IPS-18a (cell line): ENCODE results near the gene HNRNPR.

Experiments
- H3K27ac ChIP-seq: one replicate; pipeline ENCODE4 v1.5.1; 2013; ENCODE audit warnings: low read length
- H3K27me3 ChIP-seq: one replicate; pipeline ENCODE4 v1.6.1; 2013; ENCODE audit warnings: mild to moderate bottlenecking, low read length; ENCODE audit not compliant: control insufficient read depth, insufficient read depth
- H3K36me3 ChIP-seq: one replicate; pipeline ENCODE4 v1.6.1; 2013; ENCODE audit warnings: low read depth, low read length; ENCODE audit not compliant: control insufficient read depth
- H3K4me1 ChIP-seq: one replicate; pipeline ENCODE4 v1.6.1; 2013; ENCODE audit warnings: low read depth, low read length; ENCODE audit not compliant: control insufficient read depth
- H3K4me3 ChIP-seq: one replicate; pipeline ENCODE4 v1.5.1; 2013; ENCODE audit warnings: low read length
- H3K9ac ChIP-seq: one replicate; pipeline ENCODE4 v1.6.1; 2013; ENCODE audit warnings: mild to moderate bottlenecking, low read length, moderate library complexity
- H3K9me3 ChIP-seq: one replicate; pipeline ENCODE4 v1.6.1; 2013; ENCODE audit warnings: low read depth, low read length; ENCODE audit not compliant: control insufficient read depth

Gene HNRNPR

DNA sequence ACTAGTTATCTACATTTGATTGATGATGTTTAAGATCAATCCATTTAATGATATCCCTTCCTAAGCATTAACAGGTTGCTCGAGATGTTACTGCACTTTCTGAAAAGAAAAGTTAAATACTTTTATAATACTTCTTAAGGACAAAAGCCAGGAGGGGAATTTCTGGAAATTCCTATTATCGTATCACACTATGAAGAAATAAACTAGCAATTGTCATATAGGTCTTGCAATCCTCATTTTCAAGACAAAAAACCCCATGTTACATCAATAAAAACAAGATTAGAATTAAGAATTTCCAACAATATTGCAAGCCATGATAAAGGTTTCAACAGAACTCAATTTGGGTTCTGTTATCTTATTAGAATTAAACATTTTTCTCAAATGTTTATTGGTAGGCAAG lies 47.2 kb downstream of the HNRNPR start:
- Histone ChIP-seq H3K27me3 (no peaks in the 10 kb centered on the region), H3K9ac (no peak overlapping the region), H3K4me1 (no peaks in the 10 kb centered on the region), H3K36me3 (peaks cover 14% of the 10 kb centered on the region), H3K27ac (no peak overlapping the region), H3K9me3 (no peaks in the 10 kb centered on the region), H3K4me3 (no peak overlapping the region)

DNA sequence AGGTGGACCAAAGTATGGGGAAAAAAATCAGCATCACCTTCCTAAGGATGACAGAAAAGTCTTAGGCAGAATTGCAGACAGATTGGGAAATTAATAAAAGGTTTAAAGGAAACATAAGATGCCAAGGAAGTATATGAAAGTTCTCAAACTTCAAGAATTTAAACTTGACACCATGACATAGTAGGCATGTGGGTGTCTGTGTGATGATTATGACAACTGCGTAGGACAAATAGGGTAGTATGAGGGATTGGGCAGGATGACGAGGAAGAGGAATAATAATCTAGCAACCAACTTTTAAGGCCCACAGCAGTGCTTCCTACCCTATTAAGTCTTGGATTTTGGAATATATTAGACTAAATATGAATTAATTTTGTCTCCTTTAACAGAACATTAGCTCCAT lies 52.4 kb downstream of the HNRNPR start:
- H3K27ac ChIP-seq: no peak overlapping the region
- no peak overlapping the region for H3K9ac ChIP-seq
- H3K9me3 ChIP-seq: no peaks in the 10 kb centered on the region
- no peaks in the 10 kb centered on the region for H3K4me1 ChIP-seq
- no peaks in the 10 kb centered on the region for H3K27me3 ChIP-seq
- H3K36me3 ChIP-seq: peaks cover 8% of the 10 kb centered on the region
- H3K4me3 ChIP-seq: no peak overlapping the region

DNA sequence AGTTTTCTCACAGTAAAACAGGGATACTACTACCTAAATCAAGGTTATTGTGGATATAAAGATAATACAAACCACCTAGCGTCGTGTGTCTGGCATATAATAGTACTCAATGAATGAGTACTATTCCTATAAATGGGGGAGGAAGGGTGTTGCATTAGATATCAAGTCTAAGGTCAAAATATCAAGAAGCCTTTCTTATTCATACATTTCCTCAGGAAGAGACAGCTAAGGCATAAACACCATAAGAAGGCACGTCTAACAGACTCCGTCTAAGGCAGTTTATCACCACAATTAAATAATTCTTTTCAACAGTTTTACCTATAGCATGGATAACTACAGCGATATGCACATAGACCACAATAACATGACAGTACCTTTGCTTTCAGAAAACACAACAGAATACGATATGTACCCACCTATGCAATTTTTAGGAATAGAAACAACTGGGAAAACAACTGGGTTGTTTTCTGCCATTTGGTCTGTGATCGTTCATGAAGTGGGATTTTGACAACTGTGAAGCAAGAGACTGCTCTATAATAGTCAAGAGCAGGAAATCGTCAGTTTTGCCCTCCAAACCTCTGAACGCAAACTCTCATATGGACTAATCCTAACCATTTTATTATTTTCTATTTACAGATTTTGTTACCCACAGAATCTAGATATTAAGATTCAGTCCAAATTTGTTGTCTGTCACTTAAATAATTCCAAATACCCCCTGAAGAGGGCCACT lies 53.1 kb downstream of the HNRNPR start:
- H3K27me3 ChIP-seq: no peaks in the 10 kb centered on the region
- H3K9me3 ChIP-seq: no peaks in the 10 kb centered on the region
- H3K36me3 ChIP-seq: peaks cover 12% of the 10 kb centered on the region
- H3K4me3 ChIP-seq: no peak overlapping the region
- no peak overlapping the region for H3K27ac ChIP-seq
- no peaks in the 10 kb centered on the region for H3K4me1 ChIP-seq
- H3K9ac ChIP-seq: no peak overlapping the region

DNA sequence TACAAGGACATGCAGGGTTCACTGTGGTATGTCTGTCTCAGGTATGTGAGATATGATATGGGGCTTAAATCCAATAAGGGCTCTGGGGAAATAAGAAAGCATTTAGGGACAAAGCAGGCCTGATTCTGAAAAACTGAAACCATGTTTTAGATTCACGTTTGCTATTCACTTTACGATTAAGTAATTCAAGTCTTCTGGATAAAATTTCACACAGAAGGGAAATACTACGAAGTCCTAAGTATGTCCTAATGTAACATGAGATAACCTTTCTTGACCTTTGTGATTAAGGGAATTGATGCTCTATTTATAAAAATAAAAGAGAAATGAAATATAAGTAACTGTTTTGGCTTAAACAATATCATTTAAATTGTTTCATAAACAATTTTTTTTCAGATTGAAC lies 55.4 kb downstream of the HNRNPR start:
- Histone ChIP-seq H3K4me1 (no peaks in the 10 kb centered on the region), H3K27ac (no peak overlapping the region), H3K27me3 (no peaks in the 10 kb centered on the region), H3K9me3 (no peaks in the 10 kb centered on the region), H3K4me3 (no peak overlapping the region), H3K36me3 (peaks cover 20% of the 10 kb centered on the region), H3K9ac (no peak overlapping the region)

DNA sequence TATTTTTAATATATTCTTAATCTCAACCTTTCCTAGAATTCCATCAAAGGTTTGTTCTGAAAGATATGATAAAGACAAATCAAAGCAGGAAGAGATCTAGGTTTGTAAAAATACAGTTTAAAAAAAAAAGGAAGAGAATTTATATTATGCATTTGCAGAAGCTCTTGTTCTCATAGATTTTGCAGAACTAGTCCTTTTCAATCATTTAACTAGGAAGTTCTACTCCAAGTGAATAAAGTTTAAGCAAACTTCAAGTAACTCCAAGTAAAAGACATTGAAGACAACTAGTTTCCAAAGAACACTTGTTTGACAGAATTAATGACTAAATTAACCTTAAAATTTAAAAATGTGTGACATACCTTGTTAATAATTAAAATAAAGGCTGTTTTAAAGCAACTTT lies 55.9 kb downstream of the HNRNPR start:
- Histone ChIP-seq H3K36me3 (peaks cover 25% of the 10 kb centered on the region), H3K9me3 (no peaks in the 10 kb centered on the region)

DNA sequence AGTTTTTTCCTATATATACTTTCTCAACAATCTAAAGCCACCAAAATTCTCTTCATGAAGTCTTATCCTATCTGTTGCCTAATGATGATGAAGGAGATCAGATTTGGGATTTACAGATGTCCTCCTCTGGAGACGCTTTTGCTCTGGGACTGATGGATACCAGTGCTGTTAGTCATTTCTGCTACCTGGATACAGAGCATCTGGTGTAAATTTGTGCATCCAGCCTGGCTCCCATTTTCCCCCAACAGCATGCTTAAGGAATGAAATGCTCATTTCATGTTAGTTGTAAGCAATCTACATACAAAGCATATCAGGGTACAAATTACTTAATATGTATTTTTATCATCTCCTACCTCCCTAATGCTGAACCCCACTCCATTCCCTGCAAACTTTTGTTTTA lies 57.7 kb downstream of the HNRNPR start:
- no peaks in the 10 kb centered on the region for H3K4me1 ChIP-seq
- no peak overlapping the region for H3K27ac ChIP-seq
- H3K4me3 ChIP-seq: no peak overlapping the region
- no peak overlapping the region for H3K9ac ChIP-seq
- H3K36me3 ChIP-seq: peaks cover 35% of the 10 kb centered on the region
- no peaks in the 10 kb centered on the region for H3K9me3 ChIP-seq
- no peaks in the 10 kb centered on the region for H3K27me3 ChIP-seq

More for the DNA sequence above, 55.9 kb downstream of the HNRNPR start:
- no peaks in the 10 kb centered on the region for H3K27me3 ChIP-seq
- no peak overlapping the region for H3K27ac ChIP-seq
- H3K4me1 ChIP-seq: no peaks in the 10 kb centered on the region
- H3K4me3 ChIP-seq: no peak overlapping the region
- H3K9ac ChIP-seq: no peak overlapping the region

DNA sequence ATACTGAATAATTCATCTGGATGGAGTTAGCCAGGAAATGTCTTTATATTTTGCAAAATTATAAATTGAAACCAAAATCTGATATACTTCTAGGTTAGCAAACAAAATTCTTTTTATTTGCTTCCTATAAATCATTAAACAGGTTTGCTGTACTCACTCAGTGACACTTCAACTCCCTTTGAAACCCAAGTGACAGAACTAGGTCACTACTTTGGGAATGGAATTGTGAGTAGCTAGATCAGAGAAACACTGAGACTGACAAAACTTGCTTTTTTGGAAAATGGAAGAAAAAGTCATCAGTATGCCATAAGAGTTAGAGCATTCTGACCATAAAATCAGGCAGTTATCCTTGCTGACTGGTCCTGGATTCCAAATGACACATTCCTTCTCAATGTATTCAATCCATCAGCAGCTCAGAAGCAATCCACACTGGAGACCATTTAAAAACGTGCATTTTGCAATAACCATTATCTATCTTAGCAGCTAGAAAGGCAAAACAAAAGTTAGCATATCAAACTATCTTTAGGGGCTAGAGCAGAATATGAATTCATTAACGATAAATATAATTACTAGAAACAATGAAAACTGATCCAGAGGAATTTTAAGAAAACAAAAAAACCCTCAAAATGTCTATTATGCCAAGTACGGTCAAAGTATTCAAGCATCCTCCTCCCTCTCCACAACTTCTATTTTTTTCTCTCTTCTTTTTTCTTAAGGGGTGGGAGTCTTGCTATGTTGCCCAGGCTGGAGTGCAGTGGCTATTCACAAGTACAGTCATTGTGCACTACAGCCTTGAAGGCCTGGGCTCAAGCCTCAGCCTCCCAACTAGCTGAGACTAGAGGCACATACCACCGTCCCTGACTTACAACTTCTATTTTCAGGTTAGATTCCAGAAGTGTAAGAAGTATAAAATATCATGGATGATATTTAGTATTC lies 60.1 kb downstream of the HNRNPR start:
- H3K4me3 ChIP-seq: no peak overlapping the region
- peaks cover 35% of the 10 kb centered on the region for H3K36me3 ChIP-seq
- H3K4me1 ChIP-seq: no peaks in the 10 kb centered on the region

DNA sequence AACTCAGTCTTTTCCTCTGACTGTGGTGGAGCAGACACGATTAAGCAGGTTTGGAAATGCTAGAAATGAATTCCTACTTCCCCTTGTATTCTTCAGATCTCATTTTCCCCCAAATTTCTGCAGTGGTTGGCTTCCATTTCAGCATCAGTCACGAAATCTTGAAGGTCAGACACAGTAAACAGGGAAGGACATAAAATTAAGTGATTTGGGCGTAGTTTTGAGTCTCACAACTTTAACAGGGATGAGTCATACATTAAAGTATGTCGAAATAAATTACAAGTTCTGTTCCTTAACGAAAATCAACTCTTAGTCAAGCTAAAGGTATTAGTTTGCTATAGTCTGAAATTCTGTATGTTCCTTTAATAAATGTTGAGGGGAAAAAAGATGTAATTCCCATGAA lies 61.1 kb downstream of the HNRNPR start:
- Histone ChIP-seq H3K36me3 (peaks cover 30% of the 10 kb centered on the region), H3K4me1 (no peaks in the 10 kb centered on the region), H3K27ac (no peak overlapping the region)

More for the DNA sequence above, 60.1 kb downstream of the HNRNPR start:
- H3K9me3 ChIP-seq: no peaks in the 10 kb centered on the region
- H3K27me3 ChIP-seq: no peaks in the 10 kb centered on the region
- no peak overlapping the region for H3K27ac ChIP-seq
- H3K9ac ChIP-seq: no peak overlapping the region

DNA sequence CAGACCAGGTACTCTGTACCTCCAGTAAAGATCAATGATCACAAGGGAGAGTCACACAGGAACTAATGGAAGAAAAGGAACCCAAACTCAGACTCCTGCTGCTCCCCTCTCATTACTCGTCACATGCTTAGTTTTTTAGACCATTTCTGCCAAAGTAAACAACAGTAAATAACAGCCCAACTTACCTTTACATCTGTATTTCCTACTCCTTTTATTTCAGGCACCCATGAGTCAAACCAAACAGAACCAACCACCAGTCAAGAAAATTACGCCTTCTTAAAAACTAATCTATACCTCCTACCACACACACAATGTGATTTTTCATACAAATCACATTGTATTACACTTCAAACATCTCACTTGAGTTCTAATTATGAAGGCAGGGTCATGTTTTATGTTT lies 65.4 kb downstream of the HNRNPR start:
- peaks cover 15% of the 10 kb centered on the region for H3K36me3 ChIP-seq
- no peak overlapping the region for H3K27ac ChIP-seq
- no peak overlapping the region for H3K9ac ChIP-seq
- H3K4me1 ChIP-seq: no peaks in the 10 kb centered on the region
- no peak overlapping the region for H3K4me3 ChIP-seq
- H3K27me3 ChIP-seq: no peaks in the 10 kb centered on the region
- H3K9me3 ChIP-seq: no peaks in the 10 kb centered on the region

More for the DNA sequence above, 61.1 kb downstream of the HNRNPR start:
- Histone ChIP-seq H3K27me3 (no peaks in the 10 kb centered on the region), H3K4me3 (no peak overlapping the region), H3K9me3 (no peaks in the 10 kb centered on the region), H3K9ac (no peak overlapping the region)

DNA sequence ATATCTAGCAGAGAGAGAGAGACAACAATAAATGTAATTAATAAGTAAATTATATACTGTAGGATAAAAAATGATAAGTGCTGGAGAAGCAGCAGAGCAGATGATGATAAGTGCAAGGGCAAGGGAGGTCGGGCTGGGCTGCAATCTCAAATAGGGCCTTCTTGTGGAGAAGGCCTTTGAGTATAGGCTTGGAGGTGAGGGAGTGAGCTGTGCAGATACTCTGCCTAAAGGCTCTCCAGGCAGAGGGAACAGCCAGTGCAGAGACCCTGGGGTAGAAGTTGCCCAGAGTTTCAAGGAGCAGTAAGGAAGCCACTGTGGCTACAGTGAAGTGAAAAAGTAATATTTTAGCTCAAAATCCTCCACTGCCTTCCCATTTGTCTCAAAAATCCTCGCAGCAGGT lies 67.6 kb downstream of the HNRNPR start:
- Histone ChIP-seq H3K36me3 (no peaks in the 10 kb centered on the region), H3K4me1 (no peaks in the 10 kb centered on the region), H3K27me3 (no peaks in the 10 kb centered on the region), H3K9ac (no peak overlapping the region), H3K9me3 (no peaks in the 10 kb centered on the region), H3K27ac (no peak overlapping the region), H3K4me3 (no peak overlapping the region)

DNA sequence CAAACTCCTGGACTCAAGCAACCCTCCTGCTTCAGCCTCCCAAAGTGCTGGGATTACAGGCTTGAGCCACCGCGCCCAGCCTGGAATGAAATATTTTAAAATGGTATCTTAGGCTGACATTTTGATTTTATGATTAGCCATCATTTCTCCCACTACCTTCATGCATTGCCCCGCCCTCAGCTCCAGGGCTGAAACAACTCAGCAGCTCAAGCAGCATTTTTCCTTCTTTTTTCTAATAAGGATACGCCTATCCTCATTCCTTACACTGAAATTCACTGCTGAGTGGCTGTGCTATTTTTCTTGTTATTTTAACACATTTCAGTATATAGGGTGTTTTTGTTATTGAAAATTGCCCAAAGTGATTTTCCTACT lies 70.0 kb downstream of the HNRNPR start:
- no peak overlapping the region for H3K4me3 ChIP-seq
- H3K4me1 ChIP-seq: no peaks in the 10 kb centered on the region
- no peaks in the 10 kb centered on the region for H3K36me3 ChIP-seq
- no peaks in the 10 kb centered on the region for H3K27me3 ChIP-seq
- no peaks in the 10 kb centered on the region for H3K9me3 ChIP-seq
- no peak overlapping the region for H3K27ac ChIP-seq
- H3K9ac ChIP-seq: no peak overlapping the region
